ENCODE data around the gene KLK11.
A peak's percentile ranks its signal among the peaks of the same experiment; 100 is the strongest.

KLK11 gene

DNA sequence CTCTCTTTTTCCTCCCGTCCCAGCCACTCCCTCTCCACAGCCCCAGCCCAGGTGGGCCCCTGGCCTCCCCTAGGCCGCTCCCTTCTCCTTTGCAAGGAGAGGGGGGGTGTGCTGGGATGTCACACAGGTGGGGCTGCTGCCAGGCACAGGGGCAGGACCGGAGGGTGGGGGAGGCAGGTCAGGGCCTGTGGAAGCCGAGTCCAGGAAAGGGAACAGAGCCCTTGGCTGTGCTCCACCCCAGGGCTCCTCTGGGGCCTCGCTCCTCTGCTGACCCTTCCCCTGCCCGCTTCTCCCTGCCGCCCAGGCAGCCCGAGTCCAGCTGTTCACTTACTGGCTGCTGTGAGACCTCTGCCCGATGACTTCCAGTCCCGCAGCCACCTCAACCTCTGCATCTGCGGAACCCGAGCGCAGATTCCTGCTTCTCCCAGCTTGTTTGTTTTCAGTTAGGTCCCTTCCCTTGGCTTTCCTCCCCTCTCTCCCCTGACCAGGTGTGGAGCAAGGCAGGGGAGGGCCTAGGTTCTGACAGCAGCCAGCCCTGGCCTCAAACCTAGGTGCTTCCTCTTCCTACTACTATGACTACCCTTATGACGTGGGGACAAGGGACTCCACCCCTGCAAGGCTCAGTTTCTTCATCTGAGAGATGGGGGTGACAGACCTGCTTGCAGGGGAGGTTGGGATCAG, 850 bp upstream of the KLK11 start:
- DNase-seq = no peak

- no peak for DNase-seq
Observed at GRCh38 chr19:51025809-51026553, 435 bp downstream of the KLK11 start.

- DNase-seq = no peak
Observed at GRCh38 chr19:51025401-51025800, 1.0 kb downstream of the KLK11 start.

DNA sequence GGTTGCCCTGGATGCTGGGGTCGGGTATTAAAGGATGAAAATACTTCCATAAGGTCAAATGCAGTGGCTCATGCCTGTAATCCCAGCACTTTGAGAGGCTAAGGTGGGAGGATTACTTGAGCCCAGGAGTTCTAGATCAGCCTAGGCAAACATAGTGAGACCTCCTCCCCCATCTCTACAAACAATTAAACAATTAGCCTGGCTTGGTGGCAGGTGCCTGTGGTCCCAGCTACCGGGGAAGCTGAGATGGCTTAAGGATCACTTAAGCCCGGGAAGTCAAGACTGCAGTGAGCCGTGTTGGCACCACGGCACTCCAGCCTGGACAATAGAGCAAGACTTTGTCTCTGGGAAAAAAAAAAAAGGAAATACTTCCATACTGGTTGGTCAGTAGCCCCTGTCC, 1.5 kb downstream of the KLK11 start:
- no peak for DNase-seq

DNA sequence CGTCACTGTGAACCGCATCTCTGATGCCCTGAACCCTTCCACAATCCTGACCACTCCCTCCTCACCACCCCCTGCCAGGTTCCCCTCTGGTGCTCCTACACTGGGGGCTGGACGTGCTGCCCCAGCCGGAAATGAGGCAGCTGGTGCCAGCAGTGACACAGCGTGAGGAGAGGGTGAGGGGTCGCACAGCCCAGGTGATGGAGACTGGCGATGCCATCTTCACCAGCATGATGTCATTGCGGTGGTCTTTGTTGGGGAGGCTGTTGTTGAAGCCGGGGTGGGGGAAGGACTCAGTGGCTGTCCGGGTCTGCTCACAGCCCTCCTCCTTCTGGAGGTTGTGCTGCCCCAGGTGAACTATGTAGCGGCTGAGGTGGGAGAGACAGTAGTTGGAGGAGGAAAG, 2.5 kb downstream of the KLK11 start:
- no peak for DNase-seq

DNA sequence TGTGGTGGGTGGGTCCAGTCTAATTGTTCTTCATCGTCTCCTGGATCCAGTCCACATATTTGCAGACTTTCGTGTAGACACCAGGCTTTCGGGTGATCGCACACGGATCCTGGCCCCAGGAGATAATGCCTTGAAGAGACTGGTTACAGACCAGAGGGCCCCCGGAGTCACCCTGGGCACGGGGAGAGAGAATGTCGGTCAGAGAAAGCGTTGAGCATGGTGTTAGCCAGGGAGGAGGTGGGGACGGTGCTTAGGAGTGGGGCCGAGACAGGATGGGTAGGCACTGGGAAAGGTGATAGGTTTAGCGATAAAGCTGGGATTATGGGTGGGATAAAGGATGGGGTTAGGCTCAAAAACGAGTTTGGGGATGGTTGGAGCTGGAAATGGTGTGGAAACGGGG, 3.9 kb downstream of the KLK11 start:
- no peak for DNase-seq

DNA sequence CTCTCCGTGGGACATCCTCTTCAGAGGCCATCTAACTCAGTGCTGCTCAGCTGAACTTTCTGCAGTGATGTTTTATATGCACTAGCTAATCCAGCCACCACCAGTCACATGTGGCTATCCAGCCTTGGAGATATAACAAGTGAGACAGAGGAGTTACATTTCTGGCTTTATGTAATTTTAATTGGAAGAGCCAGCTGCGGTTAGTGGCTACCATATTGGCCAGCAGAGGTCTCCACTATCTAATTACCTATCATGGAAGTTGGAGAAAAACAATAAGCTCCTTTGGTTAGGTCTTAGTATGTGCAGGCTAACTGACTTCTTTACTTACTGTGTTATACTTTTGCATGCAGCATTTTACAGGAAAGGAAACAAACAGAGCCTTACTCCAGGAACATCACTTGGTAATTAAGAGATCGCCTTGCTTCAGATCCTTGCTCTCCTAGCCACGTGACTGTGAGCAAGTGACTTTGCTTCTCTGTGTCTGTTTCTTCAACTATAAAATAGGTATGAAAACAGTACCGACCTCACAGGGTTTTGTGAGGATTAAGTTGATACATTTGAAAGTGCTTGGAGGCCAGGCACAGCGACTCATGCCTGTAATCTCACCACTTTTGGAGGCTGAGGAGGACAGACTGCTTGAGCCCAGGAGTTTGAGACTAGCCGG, 5.3 kb downstream of the KLK11 start:
- DNase-seq = peak in 1 of 2 experiments; percentile 39

GRCh38 chr19:51019544-51019925, 6.9 kb downstream of the KLK11 start, which contains the start of gene KLK10:
KLK10 (minus strand) TSS chr19:51019709; CDS start chr19:51019130, 579 bp downstream.
- DNase-seq = no peak

DNA sequence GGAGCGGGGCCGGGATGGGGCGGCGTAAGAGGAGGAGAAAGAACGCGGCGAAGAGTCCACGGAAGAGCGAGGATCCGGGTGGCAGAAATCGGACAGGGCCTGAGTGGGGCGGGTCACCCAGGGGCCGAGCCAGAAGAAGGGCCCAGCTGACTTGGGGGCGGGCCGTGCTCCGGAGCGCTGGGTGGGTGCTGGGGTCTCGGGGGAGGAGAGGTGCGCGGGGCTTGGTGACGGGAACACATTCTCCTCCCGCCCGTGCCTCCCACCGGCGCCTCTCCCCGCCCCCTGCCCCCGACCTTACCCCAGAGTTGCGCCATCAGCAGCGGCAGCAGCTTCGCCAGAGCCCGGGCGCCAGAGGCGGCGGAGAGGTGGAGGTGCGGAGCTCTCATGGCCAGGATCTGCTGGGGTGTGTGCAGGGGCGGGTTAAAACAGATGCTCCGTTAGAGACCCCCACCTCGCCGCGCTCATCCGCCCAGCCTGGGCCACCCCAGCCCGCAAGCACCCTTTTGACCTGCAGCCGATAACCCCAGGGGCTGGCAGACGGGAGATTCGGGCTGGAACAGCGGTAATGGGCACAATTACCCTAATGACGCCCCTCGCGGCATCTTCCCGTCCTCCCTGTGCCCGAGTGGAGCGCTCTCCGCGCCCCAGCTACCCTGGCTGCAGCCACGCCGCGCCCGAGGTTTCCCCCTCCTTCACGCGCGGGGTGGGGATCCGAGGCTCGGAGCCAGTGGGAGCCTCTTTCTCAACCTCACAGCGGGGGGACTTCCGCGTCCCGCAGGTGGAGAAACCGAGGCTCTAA, 7.5 kb downstream of the KLK11 start:
- DNase-seq = no peak

- DNase-seq = peak in 1 of 2 experiments; percentile 5
Observed at GRCh38 chr19:51016798-51017683, 9.4 kb downstream of the KLK11 start.

DNA sequence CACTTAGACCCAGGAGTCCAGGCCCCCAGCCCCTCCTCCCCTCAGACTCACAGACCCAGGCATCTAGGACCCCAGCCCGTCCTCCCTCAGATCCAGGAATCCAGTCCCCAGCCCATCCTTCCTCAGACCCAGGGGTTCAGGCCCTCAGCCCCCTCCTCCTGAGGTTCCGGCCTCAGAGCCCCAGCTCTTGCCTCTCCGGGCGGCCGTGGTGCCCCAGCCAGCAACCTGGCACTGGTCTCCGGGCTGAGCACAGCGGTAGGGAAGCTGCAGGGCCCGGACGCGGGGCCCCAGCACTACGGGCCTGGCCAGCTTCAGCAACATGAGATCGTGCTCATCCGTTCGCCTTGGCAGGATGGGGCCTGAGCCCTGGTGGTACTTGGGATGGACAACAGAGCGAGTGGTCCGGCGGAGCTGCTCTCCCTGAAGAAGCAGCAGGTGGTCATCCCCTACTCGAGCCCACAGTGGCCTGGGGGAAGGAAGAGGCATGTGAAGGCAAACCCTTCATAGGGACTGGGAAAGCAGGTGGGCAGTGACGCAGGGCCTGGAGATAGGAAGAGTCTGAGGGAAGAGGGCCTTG, 10.6 kb downstream of the KLK11 start:
- DNase-seq = no peak

- DNase-seq = no peak
Observed at GRCh38 chr19:51014242-51014641, 12.2 kb downstream of the KLK11 start.

DNA sequence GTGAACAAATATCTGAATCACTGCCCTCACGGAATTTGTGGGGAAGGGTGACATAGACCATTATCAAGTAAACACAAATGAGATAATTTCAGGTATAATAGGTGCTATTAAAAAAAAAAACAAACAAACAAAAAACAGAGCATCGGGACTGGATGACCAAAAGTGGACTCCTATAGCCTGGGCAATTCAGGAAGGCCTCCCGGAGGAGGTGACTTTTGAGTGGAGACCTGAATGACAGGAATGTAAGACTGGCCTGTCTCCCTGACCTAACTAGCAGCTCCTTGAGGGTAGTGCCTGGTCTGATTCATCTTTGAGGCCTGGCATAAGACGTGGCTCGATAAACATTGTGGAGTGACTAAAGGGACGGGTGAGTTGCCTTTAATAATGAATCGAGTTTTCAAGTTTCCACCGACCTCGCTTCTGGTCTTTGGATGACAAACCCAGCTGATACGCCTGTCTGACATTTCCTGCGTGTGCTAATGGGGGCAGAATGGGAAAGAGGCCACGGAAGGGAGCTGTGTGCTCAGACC, 13.7 kb downstream of the KLK11 start:
- no peak for DNase-seq

- DNase-seq = no peak
Observed at GRCh38 chr19:51010066-51010795, 16.2 kb downstream of the KLK11 start.

- DNase-seq = no peak
Observed at GRCh38 chr19:51009061-51009891, 17.1 kb downstream of the KLK11 start.

DNA sequence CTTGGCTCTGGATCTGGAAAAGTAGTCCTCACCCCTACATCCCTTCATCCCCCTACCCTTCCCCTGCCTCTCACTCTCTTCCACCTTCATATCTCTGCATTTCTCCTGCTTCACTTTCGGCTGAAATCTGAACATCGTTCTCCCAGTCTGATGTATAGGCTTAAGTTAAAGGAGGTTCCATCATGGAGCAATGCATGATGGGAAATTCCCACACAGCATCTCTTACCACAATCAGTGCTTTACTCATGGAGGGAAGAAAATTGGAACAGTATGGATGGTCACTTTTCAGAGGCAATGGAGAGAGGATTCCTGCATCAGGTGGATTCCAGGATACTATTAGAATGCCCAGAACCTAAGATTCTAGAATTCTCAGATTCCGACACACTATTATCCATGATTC, 18.9 kb downstream of the KLK11 start:
- DNase-seq = no peak

GRCh38 chr19:51006406-51006805, 20.0 kb downstream of the KLK11 start:
- DNase-seq = no peak

DNA sequence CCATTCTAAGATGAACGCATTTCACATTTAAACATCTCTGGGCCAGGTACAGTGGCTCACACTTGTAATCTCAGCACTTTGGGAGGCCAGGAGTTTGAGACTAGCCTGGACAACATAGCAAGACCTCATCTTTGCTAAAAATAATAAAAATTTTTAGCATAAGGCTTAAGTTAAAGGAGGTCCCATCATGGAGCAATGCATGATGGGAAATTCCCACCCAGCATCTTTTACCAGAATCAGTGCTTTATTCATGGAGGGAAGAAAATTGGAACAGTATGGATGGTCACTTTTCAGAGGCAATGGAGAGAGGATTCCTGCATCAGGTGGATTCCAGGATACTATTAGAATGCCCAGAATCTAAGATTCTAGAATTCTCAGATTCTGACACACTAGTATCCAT, 21.2 kb downstream of the KLK11 start:
- no peak for DNase-seq

DNA sequence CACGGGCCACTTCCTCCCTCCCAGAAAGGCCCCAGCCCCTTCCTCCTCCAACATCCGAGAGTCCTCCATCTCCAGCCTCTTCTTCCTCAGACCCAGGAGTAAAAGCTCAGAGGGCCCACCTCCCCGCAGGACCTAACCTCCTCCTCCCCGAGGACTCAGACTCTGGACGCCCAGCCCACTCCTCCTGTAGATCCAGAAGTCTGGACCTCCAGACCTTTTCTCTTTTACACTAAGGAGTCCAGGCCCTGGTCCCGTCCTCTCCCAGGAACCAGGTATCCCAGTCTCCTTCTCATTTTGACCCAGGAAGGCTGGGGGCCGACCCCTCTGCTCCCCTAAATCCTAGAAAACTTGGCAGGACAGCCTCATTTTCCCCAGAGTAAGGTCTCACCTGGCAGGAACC, 23.1 kb downstream of the KLK11 start:
- DNase-seq = no peak

All from NCI-H446 (cell line).